GM20431 (cell line): Measurements from ENCODE around the gene BBS4.

Source experiments
- in situ Hi-C: fragments of 300-500 bp; cut with MseI, MboI; formaldehyde crosslinking; loops from one replicate; pipeline ENCODE4 v1.15.0; 2020; ENCODE audit warnings: low sequenced_read_pairs; ENCODE audit not compliant: unreplicated experiment

Gene BBS4

GRCh38 chr15:72754096-72754495 lies 68.1 kb downstream of the BBS4 start:
- in situ Hi-C loops: no loop called here

GRCh38 chr15:72758182-72758581 lies 72.2 kb downstream of the BBS4 start:
- in situ Hi-C loops: no loop called here

- in situ Hi-C loops: no loop called here
These were observed 74.7 kb downstream of the BBS4 start for GRCh38 chr15:72760590-72761260.

DNA sequence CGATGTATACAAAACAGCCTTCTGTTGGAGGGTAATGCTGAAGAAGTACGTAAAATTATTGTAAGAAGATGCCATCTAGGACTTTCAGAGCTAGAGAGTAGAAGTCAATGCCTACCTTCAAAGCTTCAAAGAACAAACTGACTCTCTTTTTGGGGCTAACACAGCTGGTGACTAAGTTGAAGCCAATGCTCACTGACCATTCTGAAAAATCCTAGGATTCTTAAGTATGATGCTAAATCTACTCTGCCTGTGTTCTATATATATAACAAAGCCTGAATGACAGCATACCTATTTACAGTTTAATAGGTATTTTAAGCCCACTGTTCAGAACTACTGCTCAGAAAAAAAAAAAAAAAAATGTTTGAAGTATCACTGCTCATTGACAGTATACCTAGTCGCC lies 78.6 kb downstream of the BBS4 start:
- in situ Hi-C loops: no loop called here

GRCh38 chr15:72766025-72766424 lies 80.0 kb downstream of the BBS4 start:
- in situ Hi-C loops: no loop called here

DNA sequence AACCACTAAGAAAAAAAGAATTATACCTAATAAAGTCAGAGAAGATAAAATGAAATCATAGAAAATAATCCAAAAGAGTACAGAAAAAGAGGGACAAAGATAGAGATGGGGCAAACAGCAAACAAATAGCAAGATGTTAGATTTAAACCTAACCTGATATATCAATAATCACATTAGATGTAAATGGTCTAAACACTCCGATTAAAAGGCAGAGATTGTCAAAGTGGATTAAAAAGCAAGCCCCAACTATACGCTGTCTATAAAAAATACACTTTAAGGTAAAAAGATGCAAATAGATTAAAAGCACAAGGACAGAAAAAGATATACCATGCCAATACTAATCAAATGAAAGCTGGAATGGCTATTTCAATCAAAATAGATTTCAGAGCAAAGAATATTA lies 80.8 kb downstream of the BBS4 start:
- in situ Hi-C loops: no loop called here

- in situ Hi-C loops: no loop called here
These were observed 84.8 kb downstream of the BBS4 start for GRCh38 chr15:72770673-72771328.

DNA sequence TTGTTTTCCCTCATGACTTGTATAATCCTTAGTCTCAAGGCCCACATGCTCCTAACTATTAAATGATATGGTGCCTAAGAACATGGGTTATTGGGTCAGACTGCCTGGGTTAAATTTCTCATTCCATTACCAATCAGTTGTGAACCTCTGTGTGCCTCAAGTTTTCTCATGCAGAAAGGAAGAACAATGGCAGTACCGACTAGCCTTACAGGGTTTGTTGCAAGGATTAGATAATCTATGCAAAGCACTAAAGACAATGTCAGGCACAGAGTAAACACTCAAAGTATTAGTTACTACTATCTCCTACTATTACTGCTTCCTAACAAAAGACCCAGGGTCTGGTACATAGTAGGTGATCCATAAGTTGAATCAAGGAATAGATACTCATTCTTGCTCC lies 85.3 kb downstream of the BBS4 start:
- in situ Hi-C loops: no loop called here

DNA sequence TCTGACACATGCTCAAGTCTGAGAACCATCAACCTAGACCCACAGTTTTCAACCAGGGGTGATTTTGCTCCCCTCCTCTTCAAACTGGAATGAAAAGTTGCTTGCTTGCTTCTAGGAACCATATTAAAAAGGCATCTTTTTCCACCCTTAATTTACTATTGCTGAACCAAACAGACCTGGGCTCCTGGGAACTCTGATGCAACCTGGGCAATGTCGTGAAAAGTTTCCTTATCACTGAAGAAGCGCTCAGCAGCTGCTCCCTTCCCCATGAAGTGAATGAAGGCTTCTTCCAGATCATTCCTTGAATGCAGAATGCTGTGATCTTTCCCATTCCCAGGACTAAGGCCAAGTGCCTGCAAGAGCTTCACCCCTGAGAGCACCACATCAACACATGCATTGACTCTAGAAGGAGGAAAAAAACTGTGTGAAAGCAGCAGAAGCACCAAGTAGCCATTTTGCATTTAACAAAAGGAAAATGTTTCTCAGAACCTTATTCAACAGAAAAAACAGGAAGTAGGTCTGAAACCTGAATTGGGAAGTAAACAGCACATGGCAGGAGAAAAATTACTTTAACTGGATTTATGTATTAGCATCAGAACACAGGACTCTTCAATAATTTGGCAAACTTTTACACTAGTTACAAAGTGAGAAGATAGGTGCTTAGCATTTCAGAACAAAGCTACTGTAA lies 88.8 kb downstream of the BBS4 start:
- in situ Hi-C loops: no loop called here

DNA sequence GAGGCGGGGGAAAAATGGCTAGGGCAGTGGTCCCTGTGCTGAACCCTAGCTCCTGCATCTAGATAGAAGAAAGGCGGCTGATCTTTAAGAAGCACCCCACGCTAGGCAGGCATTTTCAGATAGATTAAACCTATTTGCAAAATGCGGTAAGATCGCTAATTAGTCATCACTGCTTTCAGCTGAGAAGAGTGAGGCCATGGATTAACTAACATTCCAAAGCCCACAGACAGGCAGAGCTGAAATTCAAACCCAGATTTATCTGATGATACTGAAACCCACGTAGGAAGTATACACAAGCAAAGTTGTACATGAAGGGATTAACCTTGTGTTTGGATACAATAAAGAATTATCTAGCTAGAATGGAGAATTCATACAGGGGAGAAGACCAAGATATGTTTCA lies 92.8 kb downstream of the BBS4 start:
- in situ Hi-C loops: no loop called here

- in situ Hi-C loops: no loop called here
These were observed 95.6 kb downstream of the BBS4 start for GRCh38 chr15:72781631-72782030.

- in situ Hi-C loops: no loop called here
These were observed 96.4 kb downstream of the BBS4 start for GRCh38 chr15:72782274-72783003.

- in situ Hi-C loops: no loop called here
These were observed 97.1 kb downstream of the BBS4 start for GRCh38 chr15:72783004-72783639.

DNA sequence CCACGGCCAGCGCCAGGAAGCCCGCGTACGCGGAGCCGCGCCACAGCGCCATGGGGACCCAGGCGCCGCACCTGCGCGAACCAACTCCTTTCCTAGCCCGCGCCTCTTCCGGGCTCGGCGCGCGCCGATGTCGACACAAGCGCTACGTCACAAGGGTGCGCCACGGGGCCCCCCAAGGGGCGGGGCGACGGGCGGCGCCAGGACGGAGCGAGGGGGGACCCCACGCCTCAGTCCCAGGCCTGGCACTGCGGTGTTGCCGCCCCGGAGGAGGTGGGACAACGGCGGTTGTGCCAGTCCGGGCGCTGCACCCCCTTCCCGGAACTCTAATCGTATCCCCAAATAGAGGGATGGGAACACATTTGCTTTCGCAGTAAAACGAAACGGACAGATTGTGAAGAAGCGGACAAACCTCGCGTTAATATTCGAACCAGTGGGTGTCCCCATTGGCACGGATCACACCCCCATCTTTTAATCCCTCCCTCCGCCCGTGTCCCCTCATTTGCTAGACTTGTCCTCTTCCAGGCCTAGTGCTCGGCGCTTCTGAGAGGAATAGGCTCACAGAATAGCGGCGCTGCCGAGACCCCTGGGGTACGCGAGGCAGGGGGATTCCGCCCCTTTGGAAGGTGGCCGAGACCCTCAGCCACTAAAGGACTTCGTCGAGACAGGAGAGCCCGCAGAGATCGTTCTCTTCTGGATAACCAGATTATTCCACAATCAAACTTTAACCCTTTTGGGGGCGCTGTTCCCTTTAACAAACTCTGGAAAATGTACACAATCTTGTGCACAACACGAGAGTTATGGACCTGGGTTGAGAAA lies 97.8 kb downstream of the BBS4 start, which contains the start of gene ADPGK:
Gene ADPGK, minus strand, starts transcription at position 119 of the 816 bp plus-strand sequence. Its CDS starts 67 bp downstream, at position 52.
- in situ Hi-C loops: no loop called here

- in situ Hi-C loops: no loop called here
These were observed 98.5 kb downstream of the BBS4 start for GRCh38 chr15:72784456-72784876.

GRCh38 chr15:72785432-72785831 lies 99.4 kb downstream of the BBS4 start:
- in situ Hi-C loops: no loop called here

DNA sequence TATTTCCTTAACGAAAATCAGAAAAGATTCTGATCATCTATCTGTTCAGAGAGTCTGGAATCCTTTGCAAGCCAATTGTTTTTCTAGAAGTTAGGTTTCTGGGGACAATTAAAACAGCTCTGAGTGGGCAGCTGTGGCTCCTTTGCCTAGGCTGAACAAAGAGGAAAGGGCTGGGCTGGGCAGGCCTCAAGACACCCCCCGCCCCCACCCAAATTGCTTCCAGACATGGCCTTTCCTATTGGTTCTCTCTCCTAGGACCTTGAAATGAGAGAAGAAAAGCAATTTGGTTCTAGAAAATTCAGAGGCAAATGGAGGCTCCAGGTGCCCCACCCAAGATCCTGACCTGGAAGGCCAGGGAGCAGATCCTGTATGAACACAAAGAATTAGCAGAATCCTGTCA lies 99.8 kb downstream of the BBS4 start:
- in situ Hi-C loops: no loop called here

GRCh38 chr15:72786242-72786641 lies 100.2 kb downstream of the BBS4 start:
- in situ Hi-C loops: no loop called here

DNA sequence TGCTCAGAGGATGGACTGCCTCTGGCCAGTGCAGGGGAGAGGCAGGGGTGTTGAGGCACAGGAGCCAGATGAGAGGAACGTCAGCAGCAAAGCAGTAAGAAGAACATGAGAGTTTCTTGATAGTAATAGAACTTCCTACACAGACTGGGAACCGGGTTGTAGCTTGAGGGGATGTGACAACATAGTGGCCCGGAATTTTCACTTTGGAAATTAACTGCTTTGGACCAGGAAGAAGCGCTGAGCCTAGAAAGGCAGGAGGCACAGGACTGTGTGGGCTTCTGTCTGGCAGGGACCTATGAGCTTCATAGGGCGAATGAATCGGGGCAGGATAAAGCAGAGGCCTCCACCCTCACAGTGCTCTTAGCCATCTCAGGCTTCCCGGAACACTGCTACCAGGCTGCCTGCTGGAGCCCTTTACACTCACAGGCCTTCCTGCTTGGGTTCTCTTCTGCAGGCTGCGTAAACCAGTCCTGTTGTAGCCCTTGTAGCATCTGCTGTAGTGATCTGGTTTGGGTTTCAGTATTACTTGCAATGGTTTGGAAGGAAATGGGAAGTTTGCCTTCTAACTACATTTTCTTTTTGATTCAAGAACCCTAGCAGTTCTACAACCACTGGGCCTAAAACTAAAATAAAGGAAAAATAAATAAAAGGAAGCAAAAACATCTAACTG lies 100.8 kb downstream of the BBS4 start:
- in situ Hi-C loops: no loop called here
